Right atrium auricular region (tissue), 2 donors: ENCODE data around the gene TBATA. TPM values are rescaled to one million over a fixed set of nuclear protein-coding genes. Genes with fewer than 3 reads are reported as not detected.

Experiments
- DNase-seq: peaks from one replicate; pipeline ENCODE4 v3.0.0-alpha.2; 2019; ENCODE audit warnings: low spot score
- H3K27ac ChIP-seq, 2 donors: fragments of 200-600 bp; sonication (generic); 1 replicate in 1 of 2; 2 replicates in 1 of 2; pipeline ENCODE4 v1.5.1; 2016 to 2019
- H3K27me3 ChIP-seq, 2 donors: fragments of 200-600 bp; sonication (generic); one replicate each; pipeline versions ENCODE4 v1.5.1 to v1.6.0; 2017 to 2019
- H3K36me3 ChIP-seq: fragments of 200-600 bp; sonication (generic); one replicate; pipeline ENCODE4 v1.5.1; 2016
- H3K4me1 ChIP-seq, 2 donors: fragments of 200-600 bp; sonication (generic); one replicate each; pipeline versions ENCODE4 v1.5.1 to v1.6.0; 2017 to 2019
- H3K4me3 ChIP-seq, 2 donors: fragments of 200-600 bp; sonication (generic); 1 replicate in 1 of 2; 2 replicates in 1 of 2; pipeline ENCODE4 v1.5.1; 2017 to 2019; ENCODE audit warnings: mild to moderate bottlenecking in 1 of 2, moderate library complexity in 1 of 2
- H3K9me3 ChIP-seq, 2 donors: fragments of 200-600 bp; sonication (generic); one replicate each; pipeline ENCODE4 v1.5.1; 2019
- total RNA-seq, 2 donors: library from RNA; depleted of rRNA; stranded (reverse); fragments of >200 nt; gene quantifications; one replicate each; pipeline ENCODE4 v1.1.0, GENCODE V29; 2016
- TF ChIP-seq, protein P1 (sequence below), 2 donors: fragments of 200-600 bp; sonication (generic); IDR thresholded peaks; one replicate each; pipeline ENCODE4 v1.5.1; 2019; ENCODE audit warnings: antibody characterized with exemption in 2 of 2

TBATA gene
- total RNA-seq, 2 donors from 2014 or later = not detected

- TF ChIP-seq, protein P1, sequence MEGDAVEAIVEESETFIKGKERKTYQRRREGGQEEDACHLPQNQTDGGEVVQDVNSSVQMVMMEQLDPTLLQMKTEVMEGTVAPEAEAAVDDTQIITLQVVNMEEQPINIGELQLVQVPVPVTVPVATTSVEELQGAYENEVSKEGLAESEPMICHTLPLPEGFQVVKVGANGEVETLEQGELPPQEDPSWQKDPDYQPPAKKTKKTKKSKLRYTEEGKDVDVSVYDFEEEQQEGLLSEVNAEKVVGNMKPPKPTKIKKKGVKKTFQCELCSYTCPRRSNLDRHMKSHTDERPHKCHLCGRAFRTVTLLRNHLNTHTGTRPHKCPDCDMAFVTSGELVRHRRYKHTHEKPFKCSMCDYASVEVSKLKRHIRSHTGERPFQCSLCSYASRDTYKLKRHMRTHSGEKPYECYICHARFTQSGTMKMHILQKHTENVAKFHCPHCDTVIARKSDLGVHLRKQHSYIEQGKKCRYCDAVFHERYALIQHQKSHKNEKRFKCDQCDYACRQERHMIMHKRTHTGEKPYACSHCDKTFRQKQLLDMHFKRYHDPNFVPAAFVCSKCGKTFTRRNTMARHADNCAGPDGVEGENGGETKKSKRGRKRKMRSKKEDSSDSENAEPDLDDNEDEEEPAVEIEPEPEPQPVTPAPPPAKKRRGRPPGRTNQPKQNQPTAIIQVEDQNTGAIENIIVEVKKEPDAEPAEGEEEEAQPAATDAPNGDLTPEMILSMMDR (IDR thresholded peaks at IDR 0.05) = peak in 1 of 2 donors; percentile 22
- Histone ChIP-seq H3K27me3 (no peaks in the 10 kb centered on the region), H3K4me3 (no peak overlapping the region), H3K36me3 (no peaks in the 10 kb centered on the region), H3K4me1 (no peaks in the 10 kb centered on the region), H3K9me3 (no peaks in the 10 kb centered on the region), H3K27ac (no peak overlapping the region)
- no peak for DNase-seq
These were observed 24.1 kb downstream of the TBATA start for GRCh38 chr10:70761031-70761601.

DNA sequence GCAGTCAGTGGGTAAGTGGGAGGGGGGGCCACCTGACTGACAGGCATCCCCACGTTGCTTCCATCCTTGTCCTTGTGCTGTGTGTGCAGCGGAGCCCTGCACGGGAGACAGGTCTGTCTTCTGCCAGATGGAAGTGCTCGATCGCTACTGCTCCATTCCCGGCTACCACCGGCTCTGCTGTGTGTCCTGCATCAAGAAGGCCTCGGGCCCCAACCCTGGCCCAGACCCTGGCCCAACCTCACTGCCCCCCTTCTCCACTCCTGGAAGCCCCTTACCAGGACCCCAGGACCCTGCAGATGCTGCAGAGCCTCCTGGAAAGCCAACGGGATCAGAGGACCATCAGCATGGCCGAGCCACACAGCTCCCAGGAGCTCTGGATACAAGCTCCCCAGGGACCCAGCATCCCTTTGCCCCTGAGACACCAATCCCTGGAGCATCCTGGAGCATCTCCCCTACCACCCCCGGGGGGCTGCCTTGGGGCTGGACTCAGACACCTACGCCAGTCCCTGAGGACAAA is 24.8 kb downstream of the TBATA start:
- Histone ChIP-seq H3K27ac (no peak overlapping the region), H3K9me3 (no peaks in the 10 kb centered on the region), H3K4me1 (no peaks in the 10 kb centered on the region), H3K36me3 (no peaks in the 10 kb centered on the region), H3K27me3 (no peaks in the 10 kb centered on the region), H3K4me3 (no peak overlapping the region)
- TF ChIP-seq, protein P1 (IDR thresholded peaks at IDR 0.05) = no peak
- DNase-seq = no peak

DNA sequence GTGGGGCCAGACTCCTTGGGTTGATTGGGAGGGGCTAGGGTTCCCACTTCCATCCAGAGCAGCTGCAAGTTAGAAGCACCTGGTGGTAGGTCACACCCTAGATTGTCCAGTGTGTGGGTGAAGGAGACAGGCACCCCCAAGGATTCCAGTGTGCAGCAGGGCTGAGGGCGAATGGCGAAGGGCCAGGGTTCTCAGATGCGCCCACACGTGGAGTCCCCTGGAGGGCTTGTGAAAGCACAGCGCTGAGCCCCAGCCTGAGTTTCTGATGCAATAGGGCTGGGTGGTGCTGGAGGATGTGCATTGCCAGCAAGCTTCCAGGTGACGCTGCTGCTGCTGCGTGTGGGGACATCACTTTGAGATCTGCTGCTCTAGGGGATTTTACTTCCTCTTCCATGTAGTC is 25.4 kb downstream of the TBATA start:
- Histone ChIP-seq H3K4me1 (peaks cover 0 to 4% of the 10 kb centered on the region in 2 donors), H3K9me3 (no peaks in the 10 kb centered on the region), H3K27ac (no peak overlapping the region), H3K4me3 (no peak overlapping the region), H3K27me3 (no peaks in the 10 kb centered on the region), H3K36me3 (no peaks in the 10 kb centered on the region)
- TF ChIP-seq, protein P1 (IDR thresholded peaks at IDR 0.05) = no peak
- no peak for DNase-seq

- peak; percentile 82 for DNase-seq
- H3K4me3 ChIP-seq = no peak overlapping the region
- H3K27me3 ChIP-seq = no peaks in the 10 kb centered on the region
- peaks cover 0 to 12% of the 10 kb centered on the region in 2 donors for H3K4me1 ChIP-seq
- no peaks in the 10 kb centered on the region for H3K9me3 ChIP-seq
- no peak overlapping the region for H3K27ac ChIP-seq
- TF ChIP-seq, protein P1 (IDR thresholded peaks at IDR 0.05) = peak; percentile 66 to 80
- no peaks in the 10 kb centered on the region for H3K36me3 ChIP-seq
These were observed 26.2 kb downstream of the TBATA start for GRCh38 chr10:70758757-70759514.

DNA sequence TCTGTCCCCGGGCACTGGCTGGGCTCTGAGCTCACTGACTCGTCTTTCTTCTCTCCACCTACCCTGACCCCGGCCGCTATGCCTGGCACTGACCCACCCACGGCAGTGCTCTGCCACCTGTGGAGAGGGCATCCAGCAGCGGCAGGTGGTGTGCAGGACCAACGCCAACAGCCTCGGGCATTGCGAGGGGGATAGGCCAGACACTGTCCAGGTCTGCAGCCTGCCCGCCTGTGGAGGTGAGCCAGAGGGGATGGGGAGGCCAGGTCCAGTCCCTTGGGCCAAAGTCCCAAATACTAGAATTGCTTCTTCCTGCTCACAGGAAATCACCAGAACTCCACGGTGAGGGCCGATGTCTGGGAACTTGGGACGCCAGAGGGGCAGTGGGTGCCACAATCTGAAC is 27.3 kb downstream of the TBATA start:
- no peaks in the 10 kb centered on the region for H3K9me3 ChIP-seq
- H3K27ac ChIP-seq = no peak overlapping the region
- peaks cover 0 to 15% of the 10 kb centered on the region in 2 donors for H3K4me1 ChIP-seq
- no peaks in the 10 kb centered on the region for H3K27me3 ChIP-seq
- DNase-seq = no peak
- H3K4me3 ChIP-seq = no peak overlapping the region
- no peaks in the 10 kb centered on the region for H3K36me3 ChIP-seq
- TF ChIP-seq, protein P1 (IDR thresholded peaks at IDR 0.05) = no peak
